Measurements from ENCODE around the gene MYH11. TPM values are rescaled to one million over a fixed set of nuclear protein-coding genes. Genes with fewer than 3 reads are reported as not detected.

Gene MYH11
- total and polyA plus RNA-seq, 2 donors (not counting 1 experiment from before 2014, with no cell fraction given), result 1.3 to 14.5 TPM

DNA sequence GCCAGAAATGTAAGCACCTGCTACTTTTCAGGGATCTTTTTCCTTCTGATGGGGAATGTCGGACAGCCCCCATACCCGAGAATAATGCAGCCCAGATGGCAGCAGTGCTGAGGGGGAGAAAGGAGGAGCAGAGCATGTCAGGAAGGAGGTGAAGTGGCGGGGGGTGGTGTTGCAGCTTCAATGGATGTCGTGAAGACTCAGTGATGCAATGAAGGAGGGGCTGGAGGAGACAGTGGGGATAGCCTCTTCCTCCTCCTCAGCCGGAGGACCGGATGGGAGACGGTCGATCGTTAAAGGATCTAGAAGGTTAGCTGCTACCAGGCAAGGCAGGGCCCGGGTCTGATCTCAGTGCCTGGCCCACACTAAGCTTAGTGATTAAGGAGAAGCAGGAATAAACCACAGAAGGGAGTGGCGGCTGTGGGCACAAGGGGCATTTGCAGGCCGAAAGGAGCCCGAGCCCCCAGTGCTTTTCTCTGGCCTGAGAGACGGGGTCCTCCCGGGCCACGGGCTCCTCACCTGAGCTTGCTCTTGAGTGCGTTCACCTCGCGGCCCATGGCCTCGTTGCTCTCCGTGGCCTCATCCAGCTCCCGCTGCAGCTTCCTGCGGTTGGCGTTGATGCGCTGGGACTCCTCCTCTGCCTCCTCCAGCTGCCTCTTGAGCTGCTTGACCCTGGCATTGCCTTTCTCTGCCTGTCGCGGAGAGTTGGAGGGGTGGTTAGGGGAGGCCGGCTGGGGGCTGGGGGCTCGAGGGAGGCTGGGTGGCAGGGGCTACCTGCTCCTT lies 142.2 kb downstream of the MYH11 start:
- Histone ChIP-seq H3K36me3 (ENCODE audit: control insufficient read depth, insufficient read depth, low read length) (peaks cover 2% of the 10 kb centered on the region), H3K4me1 (ENCODE audit: control insufficient read depth, extremely low read depth, insufficient read depth, low read length) (no peaks in the 10 kb centered on the region), H4K20me1 (ENCODE audit: control insufficient read depth, extremely low read depth, insufficient read depth, low read length) (no peaks in the 10 kb centered on the region), H3K4me3 (replicated peaks in 1 of 4; ENCODE audit: control extremely low read depth in 1 of 4, insufficient read depth in 1 of 4, low read depth in 3 of 4, low read length in 4 of 4) (no peak overlapping the region), H3K9ac (ENCODE audit: insufficient read depth, low read length) (no peak overlapping the region), H3K27ac (ENCODE audit: insufficient read depth, low read length) (no peak overlapping the region), H3K9me3 (ENCODE audit: control insufficient read depth, insufficient read depth, low read depth, low read length) (no peaks in the 10 kb centered on the region), H2AFZ (ENCODE audit: low read length) (no peak overlapping the region), H3K27me3 (ENCODE audit: control insufficient read depth, insufficient read depth, low read length) (no peaks in the 10 kb centered on the region), H3K4me2 (ENCODE audit: extremely low read depth, insufficient read depth, low read length) (no peak overlapping the region), H3K79me2 (ENCODE audit: control insufficient read depth, insufficient read depth, low read length) (no peaks in the 10 kb centered on the region)
- DNase-seq (ENCODE audit: low read depth in 2 of 2), result no peak
- TF ChIP-seq, protein P1, sequence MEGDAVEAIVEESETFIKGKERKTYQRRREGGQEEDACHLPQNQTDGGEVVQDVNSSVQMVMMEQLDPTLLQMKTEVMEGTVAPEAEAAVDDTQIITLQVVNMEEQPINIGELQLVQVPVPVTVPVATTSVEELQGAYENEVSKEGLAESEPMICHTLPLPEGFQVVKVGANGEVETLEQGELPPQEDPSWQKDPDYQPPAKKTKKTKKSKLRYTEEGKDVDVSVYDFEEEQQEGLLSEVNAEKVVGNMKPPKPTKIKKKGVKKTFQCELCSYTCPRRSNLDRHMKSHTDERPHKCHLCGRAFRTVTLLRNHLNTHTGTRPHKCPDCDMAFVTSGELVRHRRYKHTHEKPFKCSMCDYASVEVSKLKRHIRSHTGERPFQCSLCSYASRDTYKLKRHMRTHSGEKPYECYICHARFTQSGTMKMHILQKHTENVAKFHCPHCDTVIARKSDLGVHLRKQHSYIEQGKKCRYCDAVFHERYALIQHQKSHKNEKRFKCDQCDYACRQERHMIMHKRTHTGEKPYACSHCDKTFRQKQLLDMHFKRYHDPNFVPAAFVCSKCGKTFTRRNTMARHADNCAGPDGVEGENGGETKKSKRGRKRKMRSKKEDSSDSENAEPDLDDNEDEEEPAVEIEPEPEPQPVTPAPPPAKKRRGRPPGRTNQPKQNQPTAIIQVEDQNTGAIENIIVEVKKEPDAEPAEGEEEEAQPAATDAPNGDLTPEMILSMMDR (conservative IDR thresholded peaks at IDR 0.05 in 1 of 2, IDR thresholded peaks at IDR 0.05 in 1 of 2; ENCODE audit: low read depth in 1 of 2, low read length in 2 of 2), result no peak
- TF ChIP-seq EZH2 (IDR thresholded peaks at IDR 0.05; ENCODE audit: low read length, missing control alignments), result no peak

DNA sequence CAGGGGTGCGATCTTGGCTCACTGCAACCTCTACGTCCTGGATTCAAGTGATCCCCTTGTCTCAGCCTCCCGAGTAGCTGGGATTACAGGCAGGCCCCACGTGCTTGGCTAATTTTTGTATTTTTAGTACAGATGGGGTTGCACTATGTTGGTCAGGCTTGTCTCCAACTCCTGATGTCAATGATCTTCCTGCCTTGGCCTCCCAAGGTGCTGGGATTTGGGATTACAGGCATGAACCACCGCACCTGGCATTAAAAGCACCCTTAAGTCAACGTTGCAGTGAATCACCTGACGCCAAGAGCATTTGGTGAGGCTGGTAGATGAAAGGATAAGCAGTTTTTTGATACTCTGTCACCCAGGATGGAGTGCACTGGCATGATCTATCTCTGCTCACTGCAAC lies 147.8 kb downstream of the MYH11 start:
- H3K4me2 ChIP-seq (ENCODE audit: extremely low read depth, insufficient read depth, low read length), result no peak overlapping the region
- TF ChIP-seq, protein P1 (conservative IDR thresholded peaks at IDR 0.05 in 1 of 2, IDR thresholded peaks at IDR 0.05 in 1 of 2; ENCODE audit: low read depth in 1 of 2, low read length in 2 of 2), result no peak
- no peak overlapping the region for H3K9ac ChIP-seq (ENCODE audit: insufficient read depth, low read length)
- H3K79me2 ChIP-seq (ENCODE audit: control insufficient read depth, insufficient read depth, low read length), result no peaks in the 10 kb centered on the region
- H3K27ac ChIP-seq (ENCODE audit: insufficient read depth, low read length), result no peak overlapping the region
- no peak overlapping the region for H3K4me3 ChIP-seq (replicated peaks in 1 of 4; ENCODE audit: control extremely low read depth in 1 of 4, insufficient read depth in 1 of 4, low read depth in 3 of 4, low read length in 4 of 4)
- peaks cover 3% of the 10 kb centered on the region for H3K4me1 ChIP-seq (ENCODE audit: control insufficient read depth, extremely low read depth, insufficient read depth, low read length)
- no peaks in the 10 kb centered on the region for H3K36me3 ChIP-seq (ENCODE audit: control insufficient read depth, insufficient read depth, low read length)
- no peak overlapping the region for H2AFZ ChIP-seq (ENCODE audit: low read length)
- no peaks in the 10 kb centered on the region for H3K9me3 ChIP-seq (ENCODE audit: control insufficient read depth, insufficient read depth, low read depth, low read length)
- DNase-seq (ENCODE audit: low read depth in 2 of 2), result no peak
- no peaks in the 10 kb centered on the region for H3K27me3 ChIP-seq (ENCODE audit: control insufficient read depth, insufficient read depth, low read length)
- no peaks in the 10 kb centered on the region for H4K20me1 ChIP-seq (ENCODE audit: control insufficient read depth, extremely low read depth, insufficient read depth, low read length)

DNA sequence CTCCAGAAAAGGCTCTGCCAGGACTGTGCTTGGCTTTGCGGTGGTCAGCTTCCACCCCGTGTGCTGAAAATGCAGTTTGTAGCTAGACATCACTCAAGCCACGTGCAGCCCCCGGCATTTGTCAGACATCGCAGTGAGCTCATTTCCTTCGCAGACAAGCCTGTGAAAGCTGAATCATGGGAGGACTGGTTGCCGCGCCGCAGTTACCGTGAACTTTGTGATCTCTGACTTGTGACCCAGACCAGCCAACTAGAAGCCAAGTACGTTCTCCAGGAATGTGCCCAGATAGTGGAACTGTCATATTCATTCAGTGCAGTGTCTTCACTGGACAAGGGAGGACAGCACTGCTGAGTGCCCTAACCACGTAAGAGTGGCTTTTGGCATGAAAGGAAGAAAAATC lies 148.7 kb downstream of the MYH11 start:
- H2AFZ ChIP-seq (ENCODE audit: low read length), result no peak overlapping the region
- no peak overlapping the region for H3K4me3 ChIP-seq (replicated peaks in 1 of 4; ENCODE audit: control extremely low read depth in 1 of 4, insufficient read depth in 1 of 4, low read depth in 3 of 4, low read length in 4 of 4)
- H3K36me3 ChIP-seq (ENCODE audit: control insufficient read depth, insufficient read depth, low read length), result no peaks in the 10 kb centered on the region
- H3K4me2 ChIP-seq (ENCODE audit: extremely low read depth, insufficient read depth, low read length), result no peak overlapping the region
- TF ChIP-seq EZH2 (IDR thresholded peaks at IDR 0.05; ENCODE audit: low read length, missing control alignments), result no peak
- TF ChIP-seq, protein P1 (conservative IDR thresholded peaks at IDR 0.05 in 1 of 2, IDR thresholded peaks at IDR 0.05 in 1 of 2; ENCODE audit: low read depth in 1 of 2, low read length in 2 of 2), result no peak
- peak; percentile 64 to 74 for DNase-seq (ENCODE audit: low read depth in 2 of 2)
- peaks cover 3% of the 10 kb centered on the region for H3K4me1 ChIP-seq (ENCODE audit: control insufficient read depth, extremely low read depth, insufficient read depth, low read length)
- H3K9me3 ChIP-seq (ENCODE audit: control insufficient read depth, insufficient read depth, low read depth, low read length), result no peaks in the 10 kb centered on the region
- no peaks in the 10 kb centered on the region for H3K79me2 ChIP-seq (ENCODE audit: control insufficient read depth, insufficient read depth, low read length)
- H3K27ac ChIP-seq (ENCODE audit: insufficient read depth, low read length), result peak overlapping the region; percentile 26
- H3K27me3 ChIP-seq (ENCODE audit: control insufficient read depth, insufficient read depth, low read length), result no peaks in the 10 kb centered on the region
- H3K9ac ChIP-seq (ENCODE audit: insufficient read depth, low read length), result no peak overlapping the region
- no peaks in the 10 kb centered on the region for H4K20me1 ChIP-seq (ENCODE audit: control insufficient read depth, extremely low read depth, insufficient read depth, low read length)

All from fibroblast of lung (primary cell).